Suprapubic skin (tissue), 3 donors: ENCODE data around the gene CNP.

Experiments
- EP300 ChIP-seq: sonication (generic); formaldehyde crosslinking; IDR thresholded peaks from one replicate; pipeline ENCODE4 v1.6.1; 2017; ENCODE audit warnings: antibody characterized with exemption
- POLR2A ChIP-seq, 2 donors: fragments of 450-650 bp; IDR thresholded peaks; one replicate each; pipeline ENCODE4 v1.6.1; 2017; ENCODE audit warnings: antibody characterized with exemption in 2 of 2, mild to moderate bottlenecking in 2 of 2, moderate library complexity in 2 of 2
- TF ChIP-seq, protein P1 (sequence below), 2 donors: fragments of 200-600 bp in 1 of 2; fragments of 450-650 bp in 1 of 2; sonication (generic) in 1 of 2; IDR thresholded peaks; one replicate each; pipeline ENCODE4 v1.5.1; 2016 to 2019; ENCODE audit warnings: antibody characterized with exemption in 2 of 2, mild to moderate bottlenecking in 1 of 2, moderate library complexity in 1 of 2

DNA sequence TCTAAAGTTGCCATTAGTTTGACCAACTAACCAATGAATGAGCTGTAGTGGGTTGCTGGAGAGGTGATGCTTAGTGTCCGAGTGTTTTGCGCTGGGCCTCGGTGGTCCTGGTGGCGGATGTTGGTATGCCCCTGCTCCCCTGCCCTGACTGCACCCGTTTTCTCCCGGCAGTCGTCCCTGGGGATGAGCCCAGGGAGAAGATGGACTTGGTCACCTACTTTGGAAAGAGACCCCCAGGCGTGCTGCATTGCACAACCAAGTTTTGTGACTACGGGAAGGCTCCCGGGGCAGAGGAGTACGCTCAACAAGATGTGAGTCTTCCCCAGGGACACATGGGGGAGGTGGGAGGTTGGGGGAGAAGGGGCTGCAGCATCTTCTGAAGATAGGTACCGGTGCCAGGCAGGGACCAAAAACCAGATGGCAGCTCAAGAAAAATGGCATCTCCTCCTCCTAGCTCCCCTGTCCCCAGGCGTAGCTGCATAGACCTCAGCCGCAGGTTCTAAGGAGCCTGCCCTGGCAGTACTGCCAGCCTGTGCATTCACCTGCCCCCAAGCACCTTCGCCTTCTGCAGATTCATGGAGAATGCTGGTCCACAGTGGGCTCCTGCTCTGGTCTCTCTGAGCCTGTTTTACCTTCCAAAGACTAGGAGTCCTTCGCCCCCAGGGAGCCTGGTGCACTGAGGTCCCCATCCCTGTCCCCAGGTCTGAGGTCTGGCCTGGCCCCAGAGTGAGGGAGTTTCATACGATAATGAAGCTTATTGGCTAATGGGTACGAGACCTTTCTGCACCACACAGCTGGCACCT, 5.3 kb downstream of the CNP start:
- no peak for TF ChIP-seq POLR2A (IDR thresholded peaks at IDR 0.05)
- TF ChIP-seq, protein P1, sequence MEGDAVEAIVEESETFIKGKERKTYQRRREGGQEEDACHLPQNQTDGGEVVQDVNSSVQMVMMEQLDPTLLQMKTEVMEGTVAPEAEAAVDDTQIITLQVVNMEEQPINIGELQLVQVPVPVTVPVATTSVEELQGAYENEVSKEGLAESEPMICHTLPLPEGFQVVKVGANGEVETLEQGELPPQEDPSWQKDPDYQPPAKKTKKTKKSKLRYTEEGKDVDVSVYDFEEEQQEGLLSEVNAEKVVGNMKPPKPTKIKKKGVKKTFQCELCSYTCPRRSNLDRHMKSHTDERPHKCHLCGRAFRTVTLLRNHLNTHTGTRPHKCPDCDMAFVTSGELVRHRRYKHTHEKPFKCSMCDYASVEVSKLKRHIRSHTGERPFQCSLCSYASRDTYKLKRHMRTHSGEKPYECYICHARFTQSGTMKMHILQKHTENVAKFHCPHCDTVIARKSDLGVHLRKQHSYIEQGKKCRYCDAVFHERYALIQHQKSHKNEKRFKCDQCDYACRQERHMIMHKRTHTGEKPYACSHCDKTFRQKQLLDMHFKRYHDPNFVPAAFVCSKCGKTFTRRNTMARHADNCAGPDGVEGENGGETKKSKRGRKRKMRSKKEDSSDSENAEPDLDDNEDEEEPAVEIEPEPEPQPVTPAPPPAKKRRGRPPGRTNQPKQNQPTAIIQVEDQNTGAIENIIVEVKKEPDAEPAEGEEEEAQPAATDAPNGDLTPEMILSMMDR (IDR thresholded peaks at IDR 0.05) = no peak
- no peak for TF ChIP-seq EP300
